K562 (cell line): ENCODE results near the gene YOD1. TPM values are rescaled to one million over a fixed set of nuclear protein-coding genes. Genes with fewer than 3 reads are reported as not detected.

Experiments used
- ATAC-seq: fragments of 200-7000 bp; cut with Tn5 transposase; 3 replicates; pipeline ENCODE4 v1.9.1; 2020; ENCODE audit warnings: moderate library complexity
- BruUV-seq: library from RNA; stranded (reverse); fragments of 400-500 nt; replicated peaks from 2 replicates; lab custom pipeline; 2021; lab: Mats Ljungman, UMichigan
- CTCF ChIA-PET: fragments of 300-600 bp; formaldehyde crosslinking; extraction: SDS; loops from one replicate; lab custom pipeline; 2021; ENCODE audit warnings: low intra/inter-chr PET ratio; lab: Yijun Ruan, JAX
- POLR2A ChIA-PET: fragments of 300-600, 350-650 bp; sonication (Branson Sonifier 250); formaldehyde crosslinking; extraction: SDS; loops from one replicate; lab custom pipeline; 2021; ENCODE audit warnings: antibody characterized with exemption, inconsistent platforms; lab: Yijun Ruan, JAX
- DNase-seq, 4 experiments: peaks; one replicate each; pipeline versions ENCODE4 v3.0.0 to v3.0.0-alpha.2; 2011 to 2018; ENCODE audit warnings: low spot score in 3 of 4, mixed read lengths in 3 of 4; ENCODE audit errors: extremely low read depth in 1 of 4
- FAIRE-seq: peaks from 2 replicates; lab custom pipeline; 2011; peaks lifted over from hg19 to GRCh38; lab: Jason Lieb, UNC
- H2AFZ ChIP-seq: 2 replicates; pipeline ENCODE4 v1.6.0; 2011; ENCODE audit warnings: low read depth, low read length, control low read depth, inconsistent platforms
- H3K27ac ChIP-seq: fragments of 200-600 bp; 3 replicates; pipeline ENCODE4 v1.8.0; 2011; ENCODE audit warnings: low read depth, mild to moderate bottlenecking, control low read depth, inconsistent platforms, low read length, moderate library complexity, mixed read lengths; ENCODE audit errors: extremely low read depth
- H3K27me3 ChIP-seq, 2 experiments: fragments of 300-600 bp in 1 of 2; 2 replicates in 1 of 2; 3 replicates in 1 of 2; pipeline versions ENCODE4 v1.6.0 to v1.8.0; 2011; ENCODE audit warnings: inconsistent platforms in 2 of 2, low read length in 2 of 2, mild to moderate bottlenecking in 1 of 2, mixed read lengths in 1 of 2, moderate library complexity in 1 of 2; ENCODE audit not compliant: control insufficient read depth in 2 of 2, insufficient read depth in 2 of 2
- H3K36me3 ChIP-seq: fragments of 300-600 bp; 3 replicates; pipeline ENCODE4 v1.8.0; 2011; ENCODE audit warnings: mild to moderate bottlenecking, low read length, inconsistent platforms; ENCODE audit not compliant: control insufficient read depth, insufficient read depth
- H3K4me1 ChIP-seq, 2 experiments: fragments of 200-600 bp in 1 of 2; replicated peaks in 1 of 2; 2 replicates in 1 of 2; 3 replicates in 1 of 2; pipeline versions ENCODE4 v1.5.1 to v1.8.0; 2011; ENCODE audit warnings: inconsistent platforms in 2 of 2, low read length in 2 of 2, mild to moderate bottlenecking in 1 of 2, mixed read lengths in 1 of 2, moderate library complexity in 1 of 2; ENCODE audit not compliant: control insufficient read depth in 2 of 2, insufficient read depth in 2 of 2
- H3K4me2 ChIP-seq: 2 replicates; pipeline ENCODE4 v1.6.1; 2011; ENCODE audit warnings: low read length, control low read depth, inconsistent platforms, mixed read lengths; ENCODE audit not compliant: insufficient read depth
- H3K4me3 ChIP-seq: fragments of 200-600 bp; sonication (generic), shearing (Covaris generic); 2 replicates; pipeline ENCODE4 v1.5.1; 2016; ENCODE audit warnings: control low read depth, inconsistent platforms
- H3K79me2 ChIP-seq: fragments of 200-600 bp; 3 replicates; pipeline ENCODE4 v1.8.0; 2011; ENCODE audit warnings: low read length, inconsistent platforms; ENCODE audit not compliant: control insufficient read depth, insufficient read depth
- H3K9ac ChIP-seq, 2 experiments: 2 replicates each; pipeline versions ENCODE4 v1.6.0 to v1.6.1; 2011; ENCODE audit warnings: low read depth in 2 of 2, low read length in 2 of 2, control low read depth in 1 of 2, inconsistent platforms in 1 of 2, mild to moderate bottlenecking in 1 of 2, mixed read lengths in 1 of 2; ENCODE audit not compliant: insufficient read depth in 1 of 2
- H3K9me1 ChIP-seq: one replicate; pipeline ENCODE4 v1.6.0; 2011; ENCODE audit warnings: inconsistent platforms, mild to moderate bottlenecking, low read length, moderate library complexity; ENCODE audit not compliant: control insufficient read depth, insufficient read depth
- H3K9me3 ChIP-seq: replicated peaks from 2 replicates; pipeline ENCODE4 v1.5.1; 2011; ENCODE audit warnings: low read depth, low read length, inconsistent platforms; ENCODE audit not compliant: control insufficient read depth, insufficient read depth
- H4K20me1 ChIP-seq: replicated peaks from 2 replicates; pipeline ENCODE4 v1.6.1; 2011; ENCODE audit warnings: low read length, inconsistent platforms, mixed read lengths; ENCODE audit not compliant: control insufficient read depth, insufficient read depth
- ATF6 ChIP-seq: sonication (generic); formaldehyde crosslinking; IDR thresholded peaks from 2 replicates; pipeline ENCODE4 v1.4.0; 2020; ENCODE audit warnings: mild to moderate bottlenecking, missing genetic modification reagents
- CHD2 ChIP-seq: IDR thresholded peaks from 2 replicates; pipeline ENCODE4 v1.6.1; 2011; ENCODE audit warnings: low read depth, low read length
- CXXC5 ChIP-seq: fragments of 250-450 bp; sonication (Bioruptor Pico); IDR thresholded peaks from 2 replicates; pipeline ENCODE4 v1.8.0; 2022; ENCODE audit warnings: inconsistent platforms, mild to moderate bottlenecking, moderate library complexity
- HSF4 ChIP-seq: fragments of 250-450 bp; sonication (Bioruptor Pico); IDR thresholded peaks from 2 replicates; pipeline ENCODE4 v2.1.2; 2022; ENCODE audit warnings: mild to moderate bottlenecking, moderate library complexity, borderline replicate concordance
- L3MBTL2 ChIP-seq: fragments of 450-650 bp; IDR thresholded peaks from 2 replicates; pipeline ENCODE4 v1.6.1; 2016; ENCODE audit warnings: mild to moderate bottlenecking, moderate library complexity
- XRCC4 ChIP-seq: IDR thresholded peaks from one replicate; pipeline ENCODE4 v1.6.1; 2011; ENCODE audit not compliant: insufficient read depth, insufficient read length; ENCODE audit errors: extremely low read depth
- WGBS: fragments of 100-300 bp; shearing (Covaris generic); methylation state at CpG from one replicate; pipeline ENCODE4 v1.1.6; 2016; ENCODE audit warnings: low coverage, mixed read lengths; ENCODE audit not compliant: insufficient coverage; ENCODE audit errors: missing lambda C conversion rate; 5-methylcytosine and 5-hydroxymethylcytosine counted together
- in situ Hi-C: fragments of 300-500 bp; cut with MboI; formaldehyde crosslinking; loops from 4 replicates; pipeline ENCODE4 v1.15.0; 2018; ENCODE audit warnings: inconsistent platforms, mixed read lengths
- intact Hi-C: fragments of 100-400 bp; cut with micrococcal nuclease; formaldehyde crosslinking; loops from 2 replicates; pipeline ENCODE4 v1.14.2; 2022
- polyA plus RNA-seq, 8 experiments: library from polyadenylated mRNA; depleted of rRNA in 4 of 8; stranded (reverse) in 5 of 8; unstranded in 3 of 8; fragments of >200 nt; fragmentation: Nextera tagmentation in 2 of 8; fragmentation: Illumina TruSeq in 1 of 8; extraction: Ambion mirVana in 2 of 8; extraction: Trizol in 1 of 8; gene quantifications; 2 replicates each; pipeline versions ENCODE4 v1.2.1 to v1.2.3, GENCODE V29; 2011 to 2014; ENCODE audit warnings: inconsistent platforms in 1 of 8, missing spikeins in 1 of 8
- total RNA-seq, 7 experiments: library from RNA; depleted of rRNA in 6 of 7; stranded (reverse); fragments of >200 nt in 6 of 7; fragmentation: Illumina TruSeq in 2 of 7; extraction: Trizol in 2 of 7; gene quantifications; 2 replicates each; pipeline versions ENCODE4 v1.2.1 to v1.2.3, GENCODE V29; 2011 to 2021; ENCODE audit warnings: low replicate concordance in 1 of 7
- TF ChIP-seq, protein P1 (sequence below): fragments of 200-600 bp; sonication (generic); IDR thresholded peaks from one replicate; pipeline ENCODE4 v1.6.1; 2012; ENCODE audit warnings: mild to moderate bottlenecking, low read depth, low read length, inconsistent platforms

Gene YOD1
- total and polyA plus RNA-seq, 9 of the 15 experiments (the other 6 are each of a cell fraction or from before 2014, with no cell fraction given), result 18.2 to 78.1 (median 46.9) TPM

DNA sequence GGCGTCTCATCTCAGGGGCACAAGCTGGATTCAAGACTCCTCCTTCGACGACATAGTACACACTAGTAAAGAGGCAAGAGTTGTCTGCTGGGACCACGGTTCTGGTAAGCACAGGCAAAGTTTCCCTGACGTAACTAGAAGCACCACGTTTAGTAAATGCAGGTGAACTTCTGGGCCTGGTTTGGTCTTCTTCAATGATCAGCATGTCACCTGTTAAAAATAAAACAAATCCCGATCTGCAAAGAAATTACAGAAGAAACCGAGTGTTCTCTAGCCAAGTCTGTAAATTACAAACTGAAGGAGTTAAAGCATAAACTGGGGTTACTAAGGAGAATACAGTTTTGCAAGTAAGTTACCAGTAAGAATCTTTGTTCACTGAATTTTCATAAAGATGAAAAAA, 1.5 kb downstream of the YOD1 start:
- TSS peak; percentile 35 for BruUV-seq
- DNase-seq, result peak in 1 of 4 experiments; percentile 50
- H3K4me3 ChIP-seq, result peak overlapping the region; percentile 92
- no peaks in the 10 kb centered on the region for H3K9me1 ChIP-seq
- ChIA-PET CTCF (interaction anchor here (1.2 to 2.3 kb wide), 2 partner anchors 28 to 114 kb away, joined by 3 to 17 read pairs; no protein-coding TSS in a partner anchor), POLR2A (interaction anchor here (1.1 to 9.8 kb wide), 4 partner anchors 10 to 470 kb away, joined by 4 to 104 read pairs (median 60); partner anchors contain the start of gene C1orf116)
- no peak overlapping the region for H2AFZ ChIP-seq
- no peaks in the 10 kb centered on the region for H3K27me3 ChIP-seq
- no peaks in the 10 kb centered on the region for H3K9me3 ChIP-seq
- H3K9ac ChIP-seq, result peak overlapping the region; percentile 85 to 98
- FAIRE-seq, result no peak
- peak overlapping the region; percentile 99 for H3K4me2 ChIP-seq
- peak overlapping the region; percentile 94 for H3K27ac ChIP-seq
- H3K79me2 ChIP-seq, result peaks cover 85% of the 10 kb centered on the region
- intact Hi-C loops, result no loop called here
- H4K20me1 ChIP-seq, result peaks cover 18% of the 10 kb centered on the region
- ATAC-seq, result no peak
- in situ Hi-C loops, result no loop called here
- H3K4me1 ChIP-seq, result peaks cover 14 to 55% of the 10 kb centered on the region in 2 experiments
- peaks cover 56% of the 10 kb centered on the region for H3K36me3 ChIP-seq
- 7% methylated on average over 8 of the region's 8 CpGs for WGBS
- TF ChIP-seq XRCC4 (no peak), CXXC5 (CRISPR knock-in tag) (no peak), CHD2 (peak; percentile 10; the same call in 1 of the 2 replicates), ATF6 (peak; percentile 68; the same call in 1 of the 2 replicates), HSF4 (0 out of 2 replicates have a peak, but pooled peaks have one; percentile 62), L3MBTL2 (0 out of 2 replicates have a peak, but pooled peaks have one; percentile 8)
- TF ChIP-seq, protein P1, sequence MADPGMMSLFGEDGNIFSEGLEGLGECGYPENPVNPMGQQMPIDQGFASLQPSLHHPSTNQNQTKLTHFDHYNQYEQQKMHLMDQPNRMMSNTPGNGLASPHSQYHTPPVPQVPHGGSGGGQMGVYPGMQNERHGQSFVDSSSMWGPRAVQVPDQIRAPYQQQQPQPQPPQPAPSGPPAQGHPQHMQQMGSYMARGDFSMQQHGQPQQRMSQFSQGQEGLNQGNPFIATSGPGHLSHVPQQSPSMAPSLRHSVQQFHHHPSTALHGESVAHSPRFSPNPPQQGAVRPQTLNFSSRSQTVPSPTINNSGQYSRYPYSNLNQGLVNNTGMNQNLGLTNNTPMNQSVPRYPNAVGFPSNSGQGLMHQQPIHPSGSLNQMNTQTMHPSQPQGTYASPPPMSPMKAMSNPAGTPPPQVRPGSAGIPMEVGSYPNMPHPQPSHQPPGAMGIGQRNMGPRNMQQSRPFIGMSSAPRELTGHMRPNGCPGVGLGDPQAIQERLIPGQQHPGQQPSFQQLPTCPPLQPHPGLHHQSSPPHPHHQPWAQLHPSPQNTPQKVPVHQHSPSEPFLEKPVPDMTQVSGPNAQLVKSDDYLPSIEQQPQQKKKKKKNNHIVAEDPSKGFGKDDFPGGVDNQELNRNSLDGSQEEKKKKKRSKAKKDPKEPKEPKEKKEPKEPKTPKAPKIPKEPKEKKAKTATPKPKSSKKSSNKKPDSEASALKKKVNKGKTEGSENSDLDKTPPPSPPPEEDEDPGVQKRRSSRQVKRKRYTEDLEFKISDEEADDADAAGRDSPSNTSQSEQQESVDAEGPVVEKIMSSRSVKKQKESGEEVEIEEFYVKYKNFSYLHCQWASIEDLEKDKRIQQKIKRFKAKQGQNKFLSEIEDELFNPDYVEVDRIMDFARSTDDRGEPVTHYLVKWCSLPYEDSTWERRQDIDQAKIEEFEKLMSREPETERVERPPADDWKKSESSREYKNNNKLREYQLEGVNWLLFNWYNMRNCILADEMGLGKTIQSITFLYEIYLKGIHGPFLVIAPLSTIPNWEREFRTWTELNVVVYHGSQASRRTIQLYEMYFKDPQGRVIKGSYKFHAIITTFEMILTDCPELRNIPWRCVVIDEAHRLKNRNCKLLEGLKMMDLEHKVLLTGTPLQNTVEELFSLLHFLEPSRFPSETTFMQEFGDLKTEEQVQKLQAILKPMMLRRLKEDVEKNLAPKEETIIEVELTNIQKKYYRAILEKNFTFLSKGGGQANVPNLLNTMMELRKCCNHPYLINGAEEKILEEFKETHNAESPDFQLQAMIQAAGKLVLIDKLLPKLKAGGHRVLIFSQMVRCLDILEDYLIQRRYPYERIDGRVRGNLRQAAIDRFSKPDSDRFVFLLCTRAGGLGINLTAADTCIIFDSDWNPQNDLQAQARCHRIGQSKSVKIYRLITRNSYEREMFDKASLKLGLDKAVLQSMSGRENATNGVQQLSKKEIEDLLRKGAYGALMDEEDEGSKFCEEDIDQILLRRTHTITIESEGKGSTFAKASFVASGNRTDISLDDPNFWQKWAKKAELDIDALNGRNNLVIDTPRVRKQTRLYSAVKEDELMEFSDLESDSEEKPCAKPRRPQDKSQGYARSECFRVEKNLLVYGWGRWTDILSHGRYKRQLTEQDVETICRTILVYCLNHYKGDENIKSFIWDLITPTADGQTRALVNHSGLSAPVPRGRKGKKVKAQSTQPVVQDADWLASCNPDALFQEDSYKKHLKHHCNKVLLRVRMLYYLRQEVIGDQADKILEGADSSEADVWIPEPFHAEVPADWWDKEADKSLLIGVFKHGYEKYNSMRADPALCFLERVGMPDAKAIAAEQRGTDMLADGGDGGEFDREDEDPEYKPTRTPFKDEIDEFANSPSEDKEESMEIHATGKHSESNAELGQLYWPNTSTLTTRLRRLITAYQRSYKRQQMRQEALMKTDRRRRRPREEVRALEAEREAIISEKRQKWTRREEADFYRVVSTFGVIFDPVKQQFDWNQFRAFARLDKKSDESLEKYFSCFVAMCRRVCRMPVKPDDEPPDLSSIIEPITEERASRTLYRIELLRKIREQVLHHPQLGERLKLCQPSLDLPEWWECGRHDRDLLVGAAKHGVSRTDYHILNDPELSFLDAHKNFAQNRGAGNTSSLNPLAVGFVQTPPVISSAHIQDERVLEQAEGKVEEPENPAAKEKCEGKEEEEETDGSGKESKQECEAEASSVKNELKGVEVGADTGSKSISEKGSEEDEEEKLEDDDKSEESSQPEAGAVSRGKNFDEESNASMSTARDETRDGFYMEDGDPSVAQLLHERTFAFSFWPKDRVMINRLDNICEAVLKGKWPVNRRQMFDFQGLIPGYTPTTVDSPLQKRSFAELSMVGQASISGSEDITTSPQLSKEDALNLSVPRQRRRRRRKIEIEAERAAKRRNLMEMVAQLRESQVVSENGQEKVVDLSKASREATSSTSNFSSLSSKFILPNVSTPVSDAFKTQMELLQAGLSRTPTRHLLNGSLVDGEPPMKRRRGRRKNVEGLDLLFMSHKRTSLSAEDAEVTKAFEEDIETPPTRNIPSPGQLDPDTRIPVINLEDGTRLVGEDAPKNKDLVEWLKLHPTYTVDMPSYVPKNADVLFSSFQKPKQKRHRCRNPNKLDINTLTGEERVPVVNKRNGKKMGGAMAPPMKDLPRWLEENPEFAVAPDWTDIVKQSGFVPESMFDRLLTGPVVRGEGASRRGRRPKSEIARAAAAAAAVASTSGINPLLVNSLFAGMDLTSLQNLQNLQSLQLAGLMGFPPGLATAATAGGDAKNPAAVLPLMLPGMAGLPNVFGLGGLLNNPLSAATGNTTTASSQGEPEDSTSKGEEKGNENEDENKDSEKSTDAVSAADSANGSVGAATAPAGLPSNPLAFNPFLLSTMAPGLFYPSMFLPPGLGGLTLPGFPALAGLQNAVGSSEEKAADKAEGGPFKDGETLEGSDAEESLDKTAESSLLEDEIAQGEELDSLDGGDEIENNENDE, result no peak
